Activated naive CD4-positive, alpha-beta T cell treated with anti-CD3 and anti-CD28 coated beads, Interleukin-2, amount 50 U/mL, for 72 hours (primary cell): ENCODE measurements around the gene IFITM10. TPM values are rescaled to one million over a fixed set of nuclear protein-coding genes. Genes with fewer than 3 reads are reported as not detected.

Experiments
- ATAC-seq, 2 donors: fragments of 150-1000 bp; cut with Tn5 transposase; 2 replicates each; pipeline ENCODE4 v1.10.0; 2021; ENCODE audit warnings: mild to moderate bottlenecking in 2 of 2, moderate library complexity in 2 of 2
- DNase-seq, 2 donors: peaks; one replicate each; pipeline ENCODE4 v3.0.0; 2021 to 2022; ENCODE audit warnings: low spot score in 2 of 2
- H3K27ac Mint-ChIP-seq, 2 donors: one replicate each; pipeline ENCODE4 v1.8.0; 2022; ENCODE audit warnings: mild to moderate bottlenecking in 2 of 2, mixed read lengths in 2 of 2
- H3K36me3 Mint-ChIP-seq, 2 donors: one replicate each; pipeline ENCODE4 v1.8.0; 2022; ENCODE audit warnings: mixed read lengths in 2 of 2
- H3K9me3 Mint-ChIP-seq, 2 donors: one replicate each; pipeline ENCODE4 v1.8.0; 2022; ENCODE audit warnings: mixed read lengths in 2 of 2
- total RNA-seq, 2 donors: library from RNA; stranded (reverse); gene quantifications; one replicate each; pipeline ENCODE4 v1.2.3, GENCODE V29; 2022

The IFITM10 gene
- total RNA-seq, 2 donors from 2014 or later: 1.2 to 1.8 TPM

DNA sequence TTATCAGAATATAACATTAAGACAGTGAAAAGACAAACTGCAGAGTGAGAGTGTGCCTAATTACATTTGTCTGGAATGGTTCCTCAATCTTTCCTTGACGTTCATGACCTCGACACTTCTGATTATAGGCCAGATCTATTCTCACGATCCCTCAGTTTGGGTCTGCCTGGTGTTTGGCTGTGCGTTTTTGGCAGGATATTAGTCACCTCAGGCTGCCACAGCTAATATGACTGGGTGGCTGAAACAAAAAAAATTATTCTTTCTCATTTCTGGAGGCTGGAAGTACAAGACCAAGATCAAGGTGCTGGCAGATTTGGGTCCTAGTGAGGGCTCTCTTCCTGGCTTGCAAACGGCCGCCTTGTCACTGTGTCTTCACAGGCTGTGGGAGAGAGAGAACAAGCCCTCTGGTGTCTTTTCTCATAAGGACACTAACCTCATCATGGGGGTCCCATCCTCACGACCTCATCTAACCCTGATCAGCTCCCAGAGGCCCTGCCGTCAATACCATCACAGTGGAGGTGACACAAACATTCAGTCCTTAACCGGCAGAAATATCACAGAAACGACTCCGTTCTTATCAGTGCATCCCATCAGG lies 23.2 kb downstream of the IFITM10 start:
- peak in 1 of 2 donors; percentile 48 for DNase-seq
- ATAC-seq: peak; percentile 65 to 78
- peaks cover 6 to 8% of the 10 kb centered on the region in 2 donors for H3K9me3 Mint-ChIP-seq
- H3K36me3 Mint-ChIP-seq: no peaks in the 10 kb centered on the region
- peak overlapping the region in 1 of 2 donors; percentile 62 for H3K27ac Mint-ChIP-seq

DNA sequence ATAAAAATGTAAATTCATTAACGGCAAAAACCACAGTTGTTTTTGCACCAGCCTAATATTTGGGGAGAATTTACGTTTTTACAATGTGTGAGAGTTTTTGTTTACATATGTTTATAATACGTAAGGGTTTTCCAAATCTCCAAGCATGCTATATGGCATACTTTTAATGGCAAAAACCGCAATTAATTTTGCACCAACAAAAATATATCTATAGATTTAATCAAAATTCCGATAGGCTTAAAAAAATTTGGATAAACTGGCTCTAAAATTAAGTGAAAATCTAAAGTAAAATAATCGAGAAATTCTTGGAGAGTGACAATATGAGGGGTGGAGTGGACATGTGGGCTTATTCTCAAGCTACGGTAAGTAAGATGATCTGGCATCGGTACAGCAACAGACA lies 30.6 kb downstream of the IFITM10 start:
- Mint-ChIP-seq H3K36me3 (no peaks in the 10 kb centered on the region), H3K9me3 (no peaks in the 10 kb centered on the region), H3K27ac (no peak overlapping the region)
- ATAC-seq (no peak), DNase-seq (no peak)

DNA sequence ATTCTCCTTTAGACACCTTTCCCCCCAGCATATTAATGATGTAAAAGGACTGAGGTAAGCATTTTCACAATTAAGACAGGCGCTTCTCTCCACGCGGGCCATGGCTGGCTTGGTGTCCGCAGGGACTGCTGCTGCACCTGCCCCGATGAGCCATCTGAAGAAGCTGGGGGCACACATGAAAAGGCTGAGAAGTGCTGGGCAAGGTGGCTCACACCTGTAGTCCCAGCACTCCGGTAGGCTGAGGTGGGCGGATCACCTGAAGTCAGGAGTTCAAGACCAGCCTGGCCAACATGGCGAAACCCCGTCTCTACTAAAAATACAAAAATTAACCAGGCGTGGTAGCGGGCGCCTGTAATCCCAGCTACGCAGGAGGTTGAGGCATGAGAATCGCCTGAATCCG lies 32.1 kb downstream of the IFITM10 start:
- DNase-seq (no peak), ATAC-seq (no peak)
- no peaks in the 10 kb centered on the region for H3K9me3 Mint-ChIP-seq
- H3K27ac Mint-ChIP-seq: no peak overlapping the region
- no peaks in the 10 kb centered on the region for H3K36me3 Mint-ChIP-seq

DNA sequence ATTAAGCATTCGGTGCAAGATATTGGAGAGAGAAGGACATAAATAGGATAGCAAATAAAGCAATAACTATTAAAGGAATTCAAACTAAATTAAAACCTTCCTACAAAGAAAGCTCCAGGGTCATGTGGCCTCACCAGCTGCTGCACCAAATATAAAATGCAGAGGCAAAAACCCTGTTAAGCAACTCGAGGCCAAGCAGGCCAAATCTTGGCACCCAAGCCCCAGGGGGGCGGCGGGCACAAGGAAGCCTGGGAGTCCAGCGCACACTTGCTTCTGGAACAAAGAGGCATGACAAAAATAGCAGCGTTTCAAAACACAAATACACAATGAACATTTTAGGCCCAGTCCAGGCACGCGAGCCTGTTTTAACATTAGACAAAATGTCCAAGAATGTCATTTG lies 32.6 kb downstream of the IFITM10 start:
- no peak for ATAC-seq
- DNase-seq: no peak
- no peaks in the 10 kb centered on the region for H3K36me3 Mint-ChIP-seq
- no peak overlapping the region for H3K27ac Mint-ChIP-seq
- no peaks in the 10 kb centered on the region for H3K9me3 Mint-ChIP-seq

DNA sequence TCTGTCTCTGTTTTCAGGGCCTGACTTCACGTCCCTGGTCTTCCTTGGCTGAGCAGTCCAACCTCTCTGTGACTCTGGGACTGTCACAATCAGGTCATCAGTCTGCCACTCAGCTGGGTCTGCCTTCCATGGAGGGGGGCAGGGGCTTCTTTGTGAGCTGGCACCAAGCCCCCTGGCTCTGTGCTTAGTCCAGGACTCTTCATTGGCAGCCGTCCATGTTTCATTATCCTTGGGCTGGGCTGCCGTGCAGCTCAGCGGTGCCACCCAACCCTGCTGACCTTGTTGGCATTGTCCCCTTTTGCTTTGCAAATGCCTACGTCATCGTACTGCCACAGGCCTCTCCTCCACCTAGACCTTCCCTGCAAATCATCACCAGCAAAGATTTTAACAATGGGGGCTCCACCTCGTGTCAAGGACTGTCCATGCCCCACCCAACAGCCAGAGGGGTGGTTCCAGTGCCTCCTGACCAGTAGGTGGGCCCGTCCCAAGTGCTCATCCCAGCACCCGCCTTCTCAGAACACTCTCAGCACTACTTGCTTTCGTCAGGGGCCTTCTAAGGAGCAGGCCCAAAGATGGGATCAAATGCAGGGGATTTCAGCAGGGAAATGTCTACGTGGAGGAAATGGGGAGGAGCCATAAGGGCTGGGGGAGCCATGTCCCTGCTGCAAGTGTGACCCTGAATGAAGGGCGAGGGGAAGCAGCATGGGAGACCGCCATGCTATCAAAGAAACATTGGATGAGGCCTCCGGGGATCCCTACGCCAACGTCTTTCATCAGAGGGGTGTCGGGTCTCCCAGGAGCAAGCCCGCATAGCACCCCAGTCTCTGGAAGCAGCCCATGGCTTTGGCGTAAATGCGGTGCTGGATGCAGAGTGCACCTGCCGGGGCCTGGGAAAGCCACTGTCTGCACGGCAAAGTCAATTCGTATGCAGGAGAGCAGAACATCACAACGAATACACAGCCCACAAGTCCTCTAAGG lies 35.2 kb downstream of the IFITM10 start:
- Mint-ChIP-seq H3K27ac (no peak overlapping the region), H3K36me3 (no peaks in the 10 kb centered on the region), H3K9me3 (no peaks in the 10 kb centered on the region)
- no peak for ATAC-seq
- DNase-seq: no peak

DNA sequence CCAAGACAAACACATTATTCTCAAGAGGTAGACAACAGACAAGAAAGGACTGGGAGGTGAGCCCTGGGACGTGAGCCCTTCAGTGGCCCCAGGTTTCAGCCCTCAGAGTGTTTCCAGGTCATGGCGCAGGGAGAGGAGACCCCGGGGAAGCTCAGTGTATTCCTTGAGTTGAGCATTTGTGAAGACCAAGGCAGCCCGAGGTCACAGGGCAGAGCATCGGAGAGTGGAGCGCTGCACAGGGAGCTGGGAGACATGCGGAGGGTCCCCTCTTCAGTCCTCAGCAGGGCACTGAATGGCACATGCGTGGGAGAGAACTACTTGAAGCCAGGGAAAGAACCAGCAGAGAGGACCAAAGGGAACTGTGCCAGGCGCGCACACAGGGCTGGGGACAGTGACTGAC lies 41.7 kb downstream of the IFITM10 start:
- Mint-ChIP-seq H3K9me3 (no peaks in the 10 kb centered on the region), H3K27ac (peak overlapping the region in 1 of 2 donors; percentile 3), H3K36me3 (no peaks in the 10 kb centered on the region)
- no peak for DNase-seq
- ATAC-seq: no peak

DNA sequence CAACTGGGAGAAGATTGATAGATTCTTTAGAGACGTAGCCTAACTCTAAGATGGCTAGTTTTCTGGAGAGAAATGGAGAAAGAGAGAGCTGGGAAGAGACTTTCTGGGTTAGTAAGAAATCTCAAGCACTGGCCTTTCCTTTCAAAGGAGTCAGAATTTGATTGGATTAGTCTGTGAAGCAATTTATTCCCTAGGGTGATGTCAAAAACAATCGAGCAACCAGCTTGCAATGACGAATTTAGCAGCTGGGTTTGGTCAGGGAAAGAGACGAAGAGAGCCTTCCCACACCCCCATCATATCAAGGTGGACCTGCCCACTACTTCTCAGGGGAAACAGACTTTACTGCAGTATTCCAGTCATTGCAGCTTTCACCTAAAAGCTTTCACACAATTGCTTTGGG lies 42.6 kb downstream of the IFITM10 start:
- Mint-ChIP-seq H3K36me3 (no peaks in the 10 kb centered on the region), H3K9me3 (no peaks in the 10 kb centered on the region), H3K27ac (no peak overlapping the region)
- DNase-seq (no peak), ATAC-seq (no peak)

DNA sequence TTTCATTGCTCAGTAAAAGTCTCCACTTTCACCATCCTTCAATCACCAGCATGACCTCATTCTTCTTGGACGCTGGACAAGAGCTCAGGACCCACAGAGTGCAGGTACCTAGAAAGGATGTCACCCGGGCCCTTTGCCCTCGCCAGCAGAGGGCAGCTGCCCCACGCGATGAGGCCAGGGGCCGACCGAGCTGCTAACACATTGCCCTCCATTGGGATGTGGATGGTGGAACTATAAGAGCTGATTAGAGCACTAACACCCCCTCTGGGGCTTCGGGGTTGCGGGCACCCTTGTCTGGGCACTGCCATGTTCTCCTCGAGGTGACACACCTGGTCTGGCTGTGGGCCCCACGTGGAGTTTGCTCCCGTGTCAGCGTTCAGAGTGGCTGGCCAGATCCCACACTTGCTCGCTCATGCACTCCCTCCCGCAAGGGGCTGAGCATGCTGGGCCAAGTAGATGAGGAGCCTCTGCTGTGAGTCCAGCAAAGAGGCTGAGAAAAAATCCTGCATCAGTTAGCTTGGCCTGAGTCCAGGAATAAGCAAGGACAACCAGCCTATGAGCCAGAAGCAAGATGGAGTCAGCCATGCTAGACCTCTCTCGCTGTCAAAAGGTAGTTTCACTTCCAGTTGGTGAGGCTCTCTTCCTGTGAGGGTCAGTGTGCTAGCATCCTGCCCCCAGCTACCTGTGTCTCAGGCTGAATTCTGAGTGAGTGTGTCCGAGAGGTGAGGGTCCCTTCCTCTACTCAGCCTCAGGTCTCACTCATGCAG lies 43.6 kb downstream of the IFITM10 start:
- peaks cover 0 to 5% of the 10 kb centered on the region in 2 donors for H3K9me3 Mint-ChIP-seq
- peaks cover 4 to 5% of the 10 kb centered on the region in 2 donors for H3K36me3 Mint-ChIP-seq
- ATAC-seq (peak; percentile 34 to 38), DNase-seq (no peak)
- peak overlapping the region in 1 of 2 donors; percentile 49 for H3K27ac Mint-ChIP-seq

DNA sequence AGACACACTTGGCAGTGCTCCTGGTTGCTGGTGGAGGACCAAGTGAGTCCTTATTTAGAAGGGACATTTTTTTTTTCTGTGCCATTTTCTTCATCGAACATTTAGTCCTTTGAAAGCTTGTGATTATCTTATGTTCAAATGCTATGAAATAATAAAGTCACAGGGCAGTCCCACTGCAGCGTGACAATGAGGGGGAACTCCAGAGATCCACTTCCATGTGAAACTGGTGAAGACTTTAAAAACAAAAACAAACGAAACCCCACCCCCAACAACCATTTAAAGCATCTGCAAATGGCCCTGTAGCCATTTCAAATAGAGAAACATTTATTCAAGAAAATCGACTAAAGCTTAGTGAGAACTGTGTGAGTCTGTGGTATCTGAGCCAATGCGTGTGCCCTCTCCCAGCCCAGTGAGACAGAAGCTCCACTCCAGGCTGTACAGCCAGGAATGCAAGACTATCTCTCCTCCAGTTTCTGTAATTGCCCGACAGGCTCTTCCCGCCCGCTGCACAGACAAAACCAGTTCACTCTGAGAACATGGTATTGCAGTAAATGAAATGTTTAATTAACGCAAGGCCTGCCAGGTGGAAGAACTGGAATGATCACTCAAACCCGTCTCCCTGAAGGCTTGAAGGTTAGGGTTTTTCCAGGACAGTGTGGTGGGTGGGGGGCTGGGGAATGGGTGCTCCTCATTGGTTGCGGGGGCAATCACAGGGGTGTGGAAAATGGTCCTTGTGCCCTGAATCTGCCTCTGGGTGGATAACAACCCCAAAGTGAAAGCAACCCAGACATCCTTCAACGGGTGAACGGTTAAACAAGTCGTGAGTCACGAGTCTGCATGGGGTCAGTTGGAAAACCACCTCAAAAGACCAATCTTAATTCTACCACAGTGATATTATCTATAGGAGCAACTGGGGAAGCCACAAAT lies 45.0 kb downstream of the IFITM10 start:
- Mint-ChIP-seq H3K36me3 (peaks cover 12% of the 10 kb centered on the region in 2 donors), H3K27ac (peak overlapping the region in 1 of 2 donors; percentile 49), H3K9me3 (peaks cover 0 to 11% of the 10 kb centered on the region in 2 donors)
- ATAC-seq (peak; percentile 70 to 79), DNase-seq (no peak)

DNA sequence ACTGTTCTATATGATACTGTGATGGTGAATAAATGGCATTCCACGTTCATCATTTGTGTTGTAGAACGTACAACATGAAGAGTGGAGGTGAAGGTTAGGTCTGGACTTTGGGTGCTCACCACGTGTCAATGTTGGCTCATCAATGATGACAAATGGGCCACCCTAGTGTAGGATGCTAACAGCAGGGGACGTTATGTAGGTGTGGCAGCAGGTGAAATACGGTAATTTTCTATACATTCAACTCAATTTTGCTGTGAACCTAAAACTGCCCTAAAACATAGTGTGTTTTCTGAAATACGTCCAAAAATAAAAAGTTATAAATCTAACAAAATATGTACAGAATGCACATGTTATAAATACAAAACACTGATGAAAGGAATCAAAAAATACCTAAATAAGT lies 47.2 kb downstream of the IFITM10 start:
- H3K9me3 Mint-ChIP-seq: peaks cover 0 to 11% of the 10 kb centered on the region in 2 donors
- H3K27ac Mint-ChIP-seq: no peak overlapping the region
- peaks cover 12% of the 10 kb centered on the region in 2 donors for H3K36me3 Mint-ChIP-seq
- no peak for ATAC-seq
- DNase-seq: no peak

DNA sequence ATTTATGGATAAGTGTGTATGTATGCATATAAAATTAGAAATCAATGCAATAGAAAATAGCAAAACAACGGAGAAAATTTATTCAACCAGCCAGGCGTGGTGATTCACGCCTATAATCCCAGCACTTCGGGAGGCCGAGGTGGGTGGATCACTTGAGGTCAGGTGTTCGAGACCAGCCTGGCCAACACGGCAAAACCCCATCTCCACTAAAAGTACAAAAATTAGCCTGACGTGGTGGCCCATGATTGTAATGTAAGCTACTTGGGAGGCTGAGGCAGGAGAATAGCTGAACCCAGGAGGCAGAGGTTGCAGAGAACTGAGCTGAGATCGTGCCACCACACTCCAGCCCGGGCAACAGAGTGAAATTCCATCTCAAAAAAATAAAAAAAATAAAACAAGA lies 47.9 kb downstream of the IFITM10 start:
- Mint-ChIP-seq H3K27ac (no peak overlapping the region), H3K36me3 (peaks cover 12% of the 10 kb centered on the region in 2 donors), H3K9me3 (peaks cover 0 to 11% of the 10 kb centered on the region in 2 donors)
- DNase-seq (no peak), ATAC-seq (no peak)

DNA sequence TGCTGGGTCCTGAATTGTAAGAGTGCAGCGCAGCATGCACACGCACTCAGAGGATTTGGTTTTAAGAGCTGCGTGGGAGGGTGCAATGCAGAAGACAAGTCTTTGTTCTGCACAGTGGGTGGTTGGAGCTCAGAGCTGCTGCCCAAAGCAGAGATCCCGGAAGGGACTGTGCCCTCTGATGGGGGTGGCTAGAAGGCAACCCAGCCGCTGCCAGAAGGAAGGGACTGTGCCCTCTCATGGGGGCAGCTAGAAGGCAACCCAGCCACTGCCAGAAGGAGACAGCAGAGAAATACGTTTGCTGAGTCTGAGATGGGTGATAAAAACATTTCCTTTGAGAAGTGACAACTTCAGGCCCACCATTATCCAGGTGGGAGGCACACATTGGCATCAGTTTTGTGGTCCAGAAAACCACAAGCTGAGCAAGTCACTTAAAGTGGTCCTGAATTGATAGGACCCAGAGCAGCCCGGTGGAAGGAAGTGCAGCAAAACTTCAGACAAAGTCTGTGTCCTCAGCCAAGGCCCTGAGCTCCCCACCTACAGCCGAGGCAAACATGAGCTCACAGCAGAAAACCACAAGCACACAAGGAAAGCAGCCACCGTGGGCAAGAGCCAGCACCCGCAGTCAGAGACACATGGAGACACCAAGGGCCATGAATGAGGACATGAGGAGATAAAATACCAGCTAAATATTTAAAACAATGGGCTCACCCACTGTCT lies 49.1 kb downstream of the IFITM10 start:
- peak; percentile 45 to 49 for ATAC-seq
- Mint-ChIP-seq H3K9me3 (peaks cover 0 to 11% of the 10 kb centered on the region in 2 donors), H3K27ac (peak overlapping the region in 1 of 2 donors; percentile 19), H3K36me3 (peaks cover 12% of the 10 kb centered on the region in 2 donors)
- no peak for DNase-seq

DNA sequence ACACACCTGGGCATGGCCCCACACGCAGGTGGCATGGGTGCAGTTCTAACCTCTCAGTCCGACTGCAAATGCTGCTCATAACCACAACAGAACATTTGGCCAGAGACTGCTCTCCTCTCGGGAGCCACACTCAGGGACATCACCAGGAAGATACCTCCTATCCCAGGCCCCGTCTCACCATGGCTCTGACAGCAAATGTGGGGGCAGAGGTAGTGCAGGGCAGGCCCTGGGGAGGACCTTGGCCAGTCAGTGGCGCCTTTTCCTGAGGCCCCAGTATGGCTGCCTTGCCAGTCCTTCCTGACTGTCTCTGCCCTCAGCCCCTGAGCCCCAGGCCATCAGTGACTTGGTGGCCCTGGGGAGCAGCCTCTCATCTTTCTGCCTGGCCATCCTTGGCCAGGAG lies 50.6 kb downstream of the IFITM10 start:
- H3K27ac Mint-ChIP-seq: no peak overlapping the region
- H3K9me3 Mint-ChIP-seq: peaks cover 0 to 11% of the 10 kb centered on the region in 2 donors
- DNase-seq (no peak), ATAC-seq (no peak)
- H3K36me3 Mint-ChIP-seq: peaks cover 12% of the 10 kb centered on the region in 2 donors

DNA sequence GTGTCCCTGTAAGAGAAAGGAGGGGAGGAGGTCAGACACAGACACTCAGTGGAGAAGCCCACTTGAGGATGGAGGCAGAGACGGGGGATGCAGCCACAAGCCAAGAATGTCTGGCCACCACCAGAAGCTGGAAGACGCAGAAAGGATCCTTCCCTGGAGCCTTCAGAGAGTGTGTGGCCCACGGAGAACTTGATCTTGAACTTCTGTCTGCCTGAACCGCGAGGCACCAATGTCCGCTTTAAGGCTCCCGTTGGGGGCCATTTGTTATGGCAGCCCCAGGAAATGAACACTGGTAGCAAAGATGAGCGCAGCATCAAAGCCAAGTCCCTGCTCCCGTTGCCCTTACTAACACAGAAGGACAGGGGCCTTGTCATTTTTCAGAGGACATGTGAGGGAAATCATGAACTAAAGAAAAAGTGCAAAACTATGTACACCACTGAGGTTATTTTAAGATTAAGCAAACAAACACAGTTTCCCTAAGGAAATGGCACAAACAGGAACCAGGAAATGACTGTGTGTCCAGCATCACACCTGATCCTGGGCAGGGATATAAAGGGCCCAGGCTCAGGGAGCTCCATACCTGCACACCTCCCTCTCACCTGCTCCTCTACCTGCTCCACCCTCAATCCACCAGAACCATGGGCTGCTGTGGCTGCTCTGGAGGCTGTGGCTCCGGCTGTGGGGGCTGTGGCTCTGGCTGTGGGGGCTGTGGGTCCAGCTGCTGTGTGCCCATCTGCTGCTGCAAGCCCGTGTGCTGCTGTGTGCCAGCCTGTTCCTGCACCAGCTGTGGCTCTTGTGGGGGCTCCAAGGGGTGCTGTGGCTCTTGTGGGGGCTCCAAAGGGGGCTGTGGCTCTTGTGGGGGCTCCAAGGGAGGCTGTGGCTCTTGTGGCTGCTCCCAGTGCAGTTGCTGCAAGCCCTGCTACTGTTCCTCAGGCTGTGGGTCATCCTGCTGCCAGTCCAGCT lies 53.5 kb downstream of the IFITM10 start, which contains the start of gene KRTAP5-6:
Gene KRTAP5-6 (plus strand): TSS at position 588 of the 963 bp plus-strand sequence. CDS start 51 bp downstream, at position 639.
- DNase-seq: no peak
- Mint-ChIP-seq H3K36me3 (peaks cover 8% of the 10 kb centered on the region in 2 donors), H3K27ac (no peak within 1 kb of the TSS), H3K9me3 (peaks cover 0 to 7% of the 10 kb centered on the region in 2 donors)
- no peak for ATAC-seq
